H1 (cell line): ENCODE data around the gene KIF5C.

Experiments used
- EZH2 ChIP-seq: fragments of 200-600 bp; sonication (generic); IDR thresholded peaks from 2 replicates; pipeline ENCODE4 v1.7.1; 2012; ENCODE audit warnings: low read depth, mild to moderate bottlenecking, moderate library complexity, low read length, inconsistent platforms; ENCODE audit not compliant: severe bottlenecking
- POLR2A ChIP-seq, 2 experiments: IDR thresholded peaks; 1 replicate in 1 of 2; 2 replicates in 1 of 2; pipeline ENCODE4 v1.6.1; 2011; ENCODE audit warnings: low read depth in 2 of 2, low read length in 2 of 2, mild to moderate bottlenecking in 2 of 2; ENCODE audit errors: control extremely low read depth in 1 of 2
- RAD21 ChIP-seq, 2 experiments: IDR thresholded peaks in 1 of 2; conservative IDR thresholded peaks in 1 of 2; 2 replicates each; pipeline ENCODE4 v1.6.1; 2011; ENCODE audit warnings: low read depth in 2 of 2, low read length in 2 of 2, improper control_type of control experiment in 1 of 2, inconsistent platforms in 1 of 2, mild to moderate bottlenecking in 1 of 2, moderate library complexity in 1 of 2
- TCF12 ChIP-seq: IDR thresholded peaks from 2 replicates; pipeline ENCODE4 v1.6.1; 2011; ENCODE audit warnings: low read depth, mild to moderate bottlenecking, low read length

GRCh38 chr2:148974095-148974494 is 99.1 kb downstream of the KIF5C start:
- TF ChIP-seq TCF12 = no peak
- TF ChIP-seq EZH2 = no peak
- TF ChIP-seq RAD21 (IDR thresholded peaks at IDR 0.05 in 1 of 2, conservative IDR thresholded peaks at IDR 0.05 in 1 of 2; ENCODE audit: low read depth in 2 of 2, low read length in 2 of 2) = no peak
- TF ChIP-seq POLR2A (IDR thresholded peaks at IDR 0.05; ENCODE audit: control extremely low read depth in 1 of 2, low read depth in 2 of 2, low read length in 2 of 2) = no peak
